Kidney epithelial cell (primary cell): ENCODE data around the gene PML. TPM values are rescaled to one million over a fixed set of nuclear protein-coding genes. Genes with fewer than 3 reads are reported as not detected.
"Not testable (repeated sequence)": the region's sequence is repeated elsewhere in the genome, so short reads cannot be mapped to it uniquely, and the experiment has no call there.

Experiments
- DNase-seq: peaks from one replicate; pipeline ENCODE4 v3.0.0-alpha.2; 2010; ENCODE audit warnings: low read depth
- H3K27me3 ChIP-seq: 2 replicates; pipeline ENCODE4 v1.6.0; 2011; ENCODE audit warnings: low read length; ENCODE audit not compliant: control insufficient read depth, insufficient read depth
- H3K36me3 ChIP-seq: 2 replicates; pipeline ENCODE4 v1.5.1; 2011; ENCODE audit warnings: low read length; ENCODE audit not compliant: control insufficient read depth, insufficient read depth
- H3K4me3 ChIP-seq: 2 replicates; pipeline ENCODE4 v1.5.1; 2011; ENCODE audit warnings: low read depth, mild to moderate bottlenecking, control low read depth, low read length
- total RNA-seq: library from RNA; depleted of rRNA; stranded (reverse); fragments of >200 nt; gene quantifications from 2 replicates; pipeline ENCODE4 v1.2.3, GENCODE V29; 2015

Gene PML
- total RNA-seq, 1 donor from 2014 or later: 94.1 TPM

DNA sequence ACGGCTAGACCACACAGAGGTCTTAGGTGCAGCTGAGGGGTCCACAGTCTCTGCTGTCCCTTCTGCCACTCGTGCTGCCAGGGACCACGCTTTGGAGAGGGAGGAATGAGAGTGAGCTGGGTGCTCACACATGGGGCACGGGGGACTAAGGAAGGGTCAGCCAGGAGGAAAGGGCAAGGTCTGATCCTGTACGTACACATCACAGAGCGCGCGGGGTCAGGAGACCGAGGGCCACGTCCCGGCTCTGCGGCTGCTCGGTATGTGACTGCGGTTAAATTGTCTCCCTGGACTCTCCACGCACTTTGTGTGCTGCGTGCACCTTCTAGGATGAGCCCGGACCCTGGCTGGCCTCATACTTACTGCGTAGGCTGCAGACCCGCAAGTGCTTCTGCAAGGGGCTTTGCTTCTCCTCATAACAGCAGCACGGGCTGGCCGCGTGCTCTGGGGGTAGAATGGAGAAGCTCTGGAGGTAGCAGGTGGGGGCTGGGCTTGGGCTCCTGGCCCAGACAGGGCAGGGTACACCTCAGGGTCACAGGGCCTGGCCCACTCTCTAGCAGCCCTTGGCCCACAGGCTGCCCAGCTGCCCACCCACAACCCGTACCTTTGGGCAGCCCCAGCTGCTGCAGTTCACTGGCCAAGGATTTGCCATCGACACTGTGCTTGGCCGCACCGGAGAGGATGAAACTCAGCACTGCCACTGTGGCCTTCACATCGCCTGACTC is 102.4 kb downstream of the PML start:
- not testable (repeated sequence) for H3K4me3 ChIP-seq, H3K36me3 ChIP-seq, H3K27me3 ChIP-seq, DNase-seq

Other genes starting within 250 kb of the PML start
- 1.3 and 3.1 TPM in 2 replicates for gene INSYN1, start 241.4 kb upstream of the PML start, total RNA-seq
- not detected in 2 replicates for gene TBC1D21, start 121.2 kb upstream of the PML start, total RNA-seq
- 67.2 and 81.3 TPM in 2 replicates for gene LOXL1, start 68.3 kb upstream of the PML start, total RNA-seq
- gene STOML1, start 2.4 kb upstream of the PML start, total RNA-seq: 13.6 and 18.3 TPM in 2 replicates
- not detected in 2 replicates for gene GOLGA6A, start 87.8 kb downstream of the PML start, total RNA-seq
- 1.0 and 1.2 TPM in 2 replicates for gene ISLR2, start 135.9 kb downstream of the PML start, total RNA-seq
- 0.25 and 0.48 TPM in 2 replicates for gene ISLR, start 179.0 kb downstream of the PML start, total RNA-seq
- gene STRA6, start 208.1 kb downstream of the PML start, total RNA-seq: 1.8 and 3.9 TPM in 2 replicates
- 0.25 TPM in 1 of 2 replicates, not detected in the other for gene CCDC33, start 241.6 kb downstream of the PML start, total RNA-seq